Duodenal mucosa (tissue), 2 donors: ENCODE results near the gene PPP1R3C.

Experiments
- H3K27ac ChIP-seq: one replicate; pipeline ENCODE4 v1.7.0; 2013; ENCODE audit warnings: low read depth, low read length
- H3K27me3 ChIP-seq, 2 donors: one replicate each; pipeline ENCODE4 v1.7.0; 2013; ENCODE audit warnings: low read length in 2 of 2, control low read depth in 1 of 2; ENCODE audit not compliant: insufficient read depth in 2 of 2, control insufficient read depth in 1 of 2
- H3K36me3 ChIP-seq, 2 donors: one replicate each; pipeline ENCODE4 v1.7.0; 2013; ENCODE audit warnings: low read length in 2 of 2, control low read depth in 1 of 2; ENCODE audit not compliant: insufficient read depth in 2 of 2, control insufficient read depth in 1 of 2
- H3K4me1 ChIP-seq, 2 donors: one replicate each; pipeline ENCODE4 v1.7.0; 2013; ENCODE audit warnings: low read length in 2 of 2, control low read depth in 1 of 2; ENCODE audit not compliant: insufficient read depth in 2 of 2, control insufficient read depth in 1 of 2
- H3K4me3 ChIP-seq, 2 donors: one replicate each; pipeline ENCODE4 v1.7.0; 2013; ENCODE audit warnings: low read length in 2 of 2, low read depth in 1 of 2
- H3K9ac ChIP-seq, 2 donors: one replicate each; pipeline ENCODE4 v1.7.0; 2013; ENCODE audit warnings: low read length in 2 of 2, low read depth in 1 of 2
- H3K9me3 ChIP-seq, 2 donors: one replicate each; pipeline ENCODE4 v1.7.0; 2013; ENCODE audit warnings: low read length in 2 of 2, control low read depth in 1 of 2; ENCODE audit not compliant: control insufficient read depth in 1 of 2

Gene PPP1R3C

GRCh38 chr10:91653219-91653870 lies 20.5 kb upstream of the PPP1R3C start:
- H3K9ac ChIP-seq, result no peak overlapping the region
- H3K4me1 ChIP-seq, result no peaks in the 10 kb centered on the region
- no peaks in the 10 kb centered on the region for H3K36me3 ChIP-seq
- no peaks in the 10 kb centered on the region for H3K9me3 ChIP-seq
- no peak overlapping the region for H3K4me3 ChIP-seq
- no peak overlapping the region for H3K27ac ChIP-seq
- H3K27me3 ChIP-seq, result no peaks in the 10 kb centered on the region

- H3K36me3 ChIP-seq, result no peaks in the 10 kb centered on the region
- no peak overlapping the region for H3K4me3 ChIP-seq
- H3K27ac ChIP-seq, result no peak overlapping the region
- no peaks in the 10 kb centered on the region for H3K27me3 ChIP-seq
- no peak overlapping the region for H3K9ac ChIP-seq
- no peaks in the 10 kb centered on the region for H3K4me1 ChIP-seq
- H3K9me3 ChIP-seq, result no peaks in the 10 kb centered on the region
Measured at GRCh38 chr10:91652364-91652763, 19.5 kb upstream of the PPP1R3C start.

DNA sequence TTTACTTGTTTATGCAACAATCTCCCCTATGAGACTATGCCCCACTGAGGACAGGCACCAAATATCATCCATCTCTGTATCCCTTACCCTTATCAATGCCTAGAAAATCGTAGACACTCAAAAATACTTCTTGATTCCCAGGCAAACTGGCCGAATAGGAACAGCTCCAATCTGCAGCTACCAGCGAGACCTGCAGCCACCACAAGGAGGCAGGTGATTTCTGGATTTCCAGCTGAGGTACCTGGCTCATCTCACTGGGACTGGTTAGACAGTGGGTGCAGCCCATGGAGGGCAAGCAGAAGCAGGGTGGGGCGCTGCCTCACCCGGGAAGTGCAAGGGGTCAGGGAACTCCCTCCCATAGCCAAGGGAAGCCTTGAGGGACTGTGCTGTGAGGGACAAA lies 10.8 kb upstream of the PPP1R3C start:
- H3K27me3 ChIP-seq, result no peaks in the 10 kb centered on the region
- H3K4me3 ChIP-seq, result no peak overlapping the region
- no peak overlapping the region for H3K9ac ChIP-seq
- H3K9me3 ChIP-seq, result no peaks in the 10 kb centered on the region
- no peaks in the 10 kb centered on the region for H3K4me1 ChIP-seq
- no peaks in the 10 kb centered on the region for H3K36me3 ChIP-seq
- no peak overlapping the region for H3K27ac ChIP-seq

- H3K9ac ChIP-seq, result no peak overlapping the region
- no peak overlapping the region for H3K4me3 ChIP-seq
- H3K27me3 ChIP-seq, result no peaks in the 10 kb centered on the region
- H3K4me1 ChIP-seq, result no peaks in the 10 kb centered on the region
- no peaks in the 10 kb centered on the region for H3K36me3 ChIP-seq
- no peaks in the 10 kb centered on the region for H3K9me3 ChIP-seq
- no peak overlapping the region for H3K27ac ChIP-seq
Measured at GRCh38 chr10:91642831-91643692, 10.2 kb upstream of the PPP1R3C start.

DNA sequence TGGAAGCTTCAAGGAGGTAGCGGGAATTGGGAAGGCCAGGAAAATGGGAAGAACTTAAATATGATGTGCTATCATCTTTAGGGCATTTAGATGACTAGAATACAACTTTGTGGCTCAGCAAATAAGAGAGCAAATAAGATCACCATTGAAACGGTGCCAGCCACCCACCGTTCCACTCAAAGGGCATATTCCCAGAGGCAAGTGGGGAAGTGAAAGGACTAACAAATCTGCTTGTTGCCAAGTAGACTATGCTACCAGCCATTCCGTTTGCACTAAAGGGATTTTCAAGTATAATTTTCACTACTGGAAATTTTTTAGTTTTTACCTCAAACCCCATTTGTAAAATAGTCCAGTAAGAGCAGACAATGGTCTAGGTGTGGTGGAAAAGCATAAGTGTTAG lies 4.0 kb upstream of the PPP1R3C start:
- Histone ChIP-seq H3K4me3 (no peak overlapping the region), H3K36me3 (no peaks in the 10 kb centered on the region), H3K27me3 (peaks cover 6 to 19% of the 10 kb centered on the region in 2 donors), H3K4me1 (peaks cover 5 to 9% of the 10 kb centered on the region in 2 donors), H3K9me3 (no peaks in the 10 kb centered on the region), H3K9ac (no peak overlapping the region), H3K27ac (no peak overlapping the region)

- H3K4me3 ChIP-seq, result no peak overlapping the region
- peaks cover 5 to 9% of the 10 kb centered on the region in 2 donors for H3K4me1 ChIP-seq
- no peak overlapping the region for H3K9ac ChIP-seq
- H3K27ac ChIP-seq, result no peak overlapping the region
- no peaks in the 10 kb centered on the region for H3K9me3 ChIP-seq
- peaks cover 6 to 20% of the 10 kb centered on the region in 2 donors for H3K27me3 ChIP-seq
- H3K36me3 ChIP-seq, result no peaks in the 10 kb centered on the region
Measured at GRCh38 chr10:91635401-91636400, 2.8 kb upstream of the PPP1R3C start.

DNA sequence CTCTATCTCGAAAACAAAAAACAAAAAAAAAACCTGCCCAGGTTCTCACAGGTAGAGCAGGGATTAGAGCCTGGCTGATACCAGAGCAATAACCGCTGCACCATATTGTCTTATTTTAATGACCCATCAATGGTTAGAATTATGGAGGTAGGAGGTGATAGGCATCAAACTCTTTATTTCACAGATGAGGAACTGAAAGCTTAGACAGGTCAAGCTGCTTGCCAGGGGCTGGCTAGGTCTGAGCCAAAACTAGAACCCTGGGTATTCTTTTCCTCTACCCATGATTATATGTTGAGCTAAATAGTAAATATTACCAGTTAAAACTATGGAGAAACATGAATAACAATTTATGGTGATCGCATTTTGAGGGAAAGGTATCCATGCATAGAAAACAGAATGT lies 2.0 kb upstream of the PPP1R3C start:
- H3K27ac ChIP-seq, result no peak overlapping the region

GRCh38 chr10:91634246-91634645 lies 1.4 kb upstream of the PPP1R3C start:
- Histone ChIP-seq H3K27me3 (peaks cover 6 to 20% of the 10 kb centered on the region in 2 donors), H3K9me3 (no peaks in the 10 kb centered on the region), H3K4me3 (no peak overlapping the region), H3K27ac (no peak overlapping the region), H3K4me1 (peaks cover 5 to 9% of the 10 kb centered on the region in 2 donors), H3K36me3 (peaks cover 0 to 7% of the 10 kb centered on the region in 2 donors), H3K9ac (no peak overlapping the region)

More for the DNA sequence above, 2.0 kb upstream of the PPP1R3C start:
- H3K4me3 ChIP-seq, result no peak overlapping the region
- peaks cover 5 to 9% of the 10 kb centered on the region in 2 donors for H3K4me1 ChIP-seq
- peaks cover 6 to 20% of the 10 kb centered on the region in 2 donors for H3K27me3 ChIP-seq
- peaks cover 0 to 5% of the 10 kb centered on the region in 2 donors for H3K36me3 ChIP-seq
- no peaks in the 10 kb centered on the region for H3K9me3 ChIP-seq
- H3K9ac ChIP-seq, result no peak overlapping the region

GRCh38 chr10:91630625-91631024 lies 2.2 kb downstream of the PPP1R3C start:
- H3K9me3 ChIP-seq, result no peaks in the 10 kb centered on the region
- H3K4me3 ChIP-seq, result peak overlapping the region; percentile 9 to 30
- H3K9ac ChIP-seq, result no peak overlapping the region
- no peak overlapping the region for H3K27ac ChIP-seq
- peaks cover 5 to 9% of the 10 kb centered on the region in 2 donors for H3K4me1 ChIP-seq
- H3K36me3 ChIP-seq, result peaks cover 0 to 7% of the 10 kb centered on the region in 2 donors
- H3K27me3 ChIP-seq, result peaks cover 6 to 20% of the 10 kb centered on the region in 2 donors
